Natural killer cell (primary cell): Measurements from ENCODE around the gene TULP4. TPM values are rescaled to one million over a fixed set of nuclear protein-coding genes. Genes with fewer than 3 reads are reported as not detected.
A peak's percentile ranks its signal among the peaks of the same experiment; 100 is the strongest.

Source experiments
- ATAC-seq, 3 donors: fragments of 150-1000 bp in 2 of 3; fragments of 200-7000 bp in 1 of 3; cut with Tn5 transposase; 1 replicate in 1 of 3; 2 replicates in 2 of 3; pipeline ENCODE4 v1.10.0; 2021; ENCODE audit warnings: mild to moderate bottlenecking in 2 of 3, moderate library complexity in 2 of 3
- DNase-seq, 2 donors: peaks; one replicate each; pipeline versions ENCODE4 v3.0.0 to v3.0.0-alpha.2; 2013 to 2021; ENCODE audit warnings: mixed read lengths in 1 of 2
- H3K27ac ChIP-seq: one replicate; pipeline ENCODE4 v1.5.1; 2013; ENCODE audit warnings: mild to moderate bottlenecking, low read length
- H3K27me3 ChIP-seq: one replicate; pipeline ENCODE4 v1.6.1; 2013; ENCODE audit warnings: low read length; ENCODE audit not compliant: control insufficient read depth, insufficient read depth
- H3K36me3 ChIP-seq: one replicate; pipeline ENCODE4 v1.6.1; 2013; ENCODE audit warnings: low read length; ENCODE audit not compliant: control insufficient read depth, insufficient read depth
- H3K4me1 ChIP-seq: one replicate; pipeline ENCODE4 v1.6.1; 2013; ENCODE audit warnings: low read length; ENCODE audit not compliant: control insufficient read depth, insufficient read depth
- H3K4me3 ChIP-seq: one replicate; pipeline ENCODE4 v1.5.1; 2013; ENCODE audit warnings: low read length
- H3K9me3 ChIP-seq: one replicate; pipeline ENCODE4 v1.6.1; 2013; ENCODE audit warnings: low read length; ENCODE audit not compliant: control insufficient read depth, insufficient read depth
- H3K27ac Mint-ChIP-seq, 2 donors: one replicate each; pipeline ENCODE4 v1.8.0; 2022; ENCODE audit warnings: mild to moderate bottlenecking in 2 of 2, mixed read lengths in 2 of 2, moderate library complexity in 1 of 2
- H3K27me3 Mint-ChIP-seq, 2 donors: one replicate each; pipeline ENCODE4 v1.8.0; 2022; ENCODE audit warnings: low read depth in 2 of 2, mixed read lengths in 2 of 2
- H3K36me3 Mint-ChIP-seq: one replicate; pipeline ENCODE4 v1.8.0; 2022; ENCODE audit warnings: mixed read lengths
- H3K4me1 Mint-ChIP-seq, 2 donors: one replicate each; pipeline ENCODE4 v1.8.0; 2022; ENCODE audit warnings: mixed read lengths in 2 of 2
- H3K4me3 Mint-ChIP-seq: one replicate; pipeline ENCODE4 v1.8.0; 2022; ENCODE audit warnings: mild to moderate bottlenecking, moderate library complexity, mixed read lengths
- H3K9me3 Mint-ChIP-seq, 2 donors: one replicate each; pipeline ENCODE4 v1.8.0; 2022; ENCODE audit warnings: mixed read lengths in 2 of 2
- WGBS: methylation state at CpG from one replicate; pipeline ENCODE4 v1.1.7; 2013; ENCODE audit warnings: missing lambda C conversion rate; ENCODE audit not compliant: insufficient coverage; 5-methylcytosine and 5-hydroxymethylcytosine counted together
- intact Hi-C: fragments of 100-400 bp; cut with micrococcal nuclease; formaldehyde crosslinking; loops from one replicate; pipeline ENCODE4 v1.14.2; 2022
- total RNA-seq, 4 donors: library from RNA; stranded (reverse); fragments of 120-200 nt in 1 of 4; gene quantifications; one replicate each; pipeline versions ENCODE4 v1.2.3 to v1.2.4, GENCODE V29; 2013 to 2022
- TF ChIP-seq, protein P1 (sequence below): fragments of 200-600 bp; IDR thresholded peaks from one replicate; pipeline ENCODE4 v1.8.0; 2022; ENCODE audit warnings: antibody characterized with exemption

TULP4 gene
- total RNA-seq, 3 donors from 2014 or later (not counting 1 experiment from before 2014, with no cell fraction given) = 75.2 to 89.5 (median 88.3) TPM

DNA sequence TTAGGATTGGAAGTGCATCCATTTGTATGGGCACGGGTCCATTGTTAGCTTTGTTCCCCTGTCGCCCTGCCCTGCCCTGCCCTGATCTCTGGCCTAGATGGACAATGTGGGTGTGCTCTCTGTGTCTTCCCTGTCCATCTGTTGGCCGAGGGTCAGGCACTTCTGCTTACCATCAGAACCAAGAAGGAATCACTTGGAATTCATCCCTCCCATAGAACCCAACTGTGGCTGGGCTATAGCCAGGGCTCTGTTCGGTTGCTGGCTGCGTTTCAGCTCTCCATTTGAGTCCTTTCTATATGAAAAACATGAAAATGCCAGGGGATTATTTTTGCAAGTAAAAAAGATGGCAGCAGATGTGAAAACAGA lies 26.6 kb upstream of the TULP4 start:
- Mint-ChIP-seq H3K36me3 (no peaks in the 10 kb centered on the region), H3K4me3 (no peak overlapping the region), H3K9me3 (no peaks in the 10 kb centered on the region), H3K4me1 (peaks cover 45 to 49% of the 10 kb centered on the region in 2 donors), H3K27ac (peak overlapping the region in 1 of 2 donors; percentile 89), H3K27me3 (no peaks in the 10 kb centered on the region)
- peaks cover 1% of the 10 kb centered on the region for H3K36me3 ChIP-seq
- TF ChIP-seq, protein P1, sequence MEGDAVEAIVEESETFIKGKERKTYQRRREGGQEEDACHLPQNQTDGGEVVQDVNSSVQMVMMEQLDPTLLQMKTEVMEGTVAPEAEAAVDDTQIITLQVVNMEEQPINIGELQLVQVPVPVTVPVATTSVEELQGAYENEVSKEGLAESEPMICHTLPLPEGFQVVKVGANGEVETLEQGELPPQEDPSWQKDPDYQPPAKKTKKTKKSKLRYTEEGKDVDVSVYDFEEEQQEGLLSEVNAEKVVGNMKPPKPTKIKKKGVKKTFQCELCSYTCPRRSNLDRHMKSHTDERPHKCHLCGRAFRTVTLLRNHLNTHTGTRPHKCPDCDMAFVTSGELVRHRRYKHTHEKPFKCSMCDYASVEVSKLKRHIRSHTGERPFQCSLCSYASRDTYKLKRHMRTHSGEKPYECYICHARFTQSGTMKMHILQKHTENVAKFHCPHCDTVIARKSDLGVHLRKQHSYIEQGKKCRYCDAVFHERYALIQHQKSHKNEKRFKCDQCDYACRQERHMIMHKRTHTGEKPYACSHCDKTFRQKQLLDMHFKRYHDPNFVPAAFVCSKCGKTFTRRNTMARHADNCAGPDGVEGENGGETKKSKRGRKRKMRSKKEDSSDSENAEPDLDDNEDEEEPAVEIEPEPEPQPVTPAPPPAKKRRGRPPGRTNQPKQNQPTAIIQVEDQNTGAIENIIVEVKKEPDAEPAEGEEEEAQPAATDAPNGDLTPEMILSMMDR = no peak
- DNase-seq (no peak), ATAC-seq (no peak)
- no peaks in the 10 kb centered on the region for H3K27me3 ChIP-seq
- peaks cover 16% of the 10 kb centered on the region for H3K4me1 ChIP-seq
- intact Hi-C loops = no loop called here
- H3K9me3 ChIP-seq = no peaks in the 10 kb centered on the region
- no peak overlapping the region for H3K27ac ChIP-seq
- no peak overlapping the region for H3K4me3 ChIP-seq
- WGBS = 96% methylated on average over 5 of the region's 5 CpGs

DNA sequence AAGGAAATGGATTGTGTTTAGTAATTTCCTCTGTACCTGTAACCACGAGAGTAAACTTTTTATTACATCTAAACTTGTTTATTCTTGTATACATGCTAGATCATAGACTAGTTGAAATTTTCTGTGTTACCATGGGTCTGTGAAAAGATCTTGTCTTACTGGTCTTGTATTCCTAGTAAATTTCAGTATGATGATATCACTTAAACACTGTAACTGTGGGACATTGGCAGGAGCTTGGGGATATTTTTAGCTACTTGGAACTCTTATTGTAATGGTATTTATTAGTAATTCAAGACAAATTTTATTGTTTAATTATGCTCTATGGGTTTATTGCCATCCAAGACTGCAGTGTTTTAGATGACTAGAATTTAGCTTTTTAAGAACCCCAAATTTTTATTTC lies 25.9 kb upstream of the TULP4 start:
- Mint-ChIP-seq H3K4me1 (peaks cover 52 to 57% of the 10 kb centered on the region in 2 donors), H3K9me3 (no peaks in the 10 kb centered on the region), H3K4me3 (no peak overlapping the region), H3K36me3 (no peaks in the 10 kb centered on the region), H3K27me3 (no peaks in the 10 kb centered on the region), H3K27ac (peak overlapping the region; percentile 12 to 34)
- Histone ChIP-seq H3K27me3 (no peaks in the 10 kb centered on the region), H3K4me1 (peaks cover 16% of the 10 kb centered on the region), H3K36me3 (peaks cover 1% of the 10 kb centered on the region), H3K4me3 (no peak overlapping the region), H3K9me3 (no peaks in the 10 kb centered on the region), H3K27ac (no peak overlapping the region)
- TF ChIP-seq, protein P1 = no peak
- intact Hi-C loops = no loop called here
- WGBS = no CpG with 5 or more reads among the region's 1 CpG
- no peak for DNase-seq
- ATAC-seq = no peak

DNA sequence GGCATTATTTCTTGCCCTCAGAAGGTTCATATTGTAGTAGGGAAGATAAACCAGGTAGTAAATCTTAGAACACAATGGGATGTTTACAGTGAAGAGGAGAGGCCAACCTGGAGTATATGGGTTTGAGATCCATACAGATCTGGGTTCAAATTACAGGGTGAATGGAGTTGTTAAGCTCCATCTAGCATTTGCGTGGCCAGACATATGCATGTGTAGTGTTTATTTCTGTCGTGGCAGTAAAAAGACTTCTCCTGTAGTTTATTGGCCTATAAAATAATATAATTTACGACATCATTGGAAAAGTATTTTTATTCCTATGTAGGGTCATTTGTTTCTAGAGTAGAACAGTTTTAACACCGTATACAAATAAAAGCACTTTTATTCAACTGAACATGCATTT lies 25.2 kb upstream of the TULP4 start:
- ATAC-seq (no peak), DNase-seq (no peak)
- Mint-ChIP-seq H3K4me1 (peaks cover 59 to 62% of the 10 kb centered on the region in 2 donors), H3K36me3 (no peaks in the 10 kb centered on the region), H3K27me3 (no peaks in the 10 kb centered on the region), H3K27ac (peak overlapping the region; percentile 12 to 34), H3K4me3 (no peak overlapping the region), H3K9me3 (no peaks in the 10 kb centered on the region)
- H3K27me3 ChIP-seq = no peaks in the 10 kb centered on the region
- H3K4me3 ChIP-seq = no peak overlapping the region
- no peak overlapping the region for H3K27ac ChIP-seq
- H3K4me1 ChIP-seq = peaks cover 16% of the 10 kb centered on the region
- TF ChIP-seq, protein P1 = no peak
- no peaks in the 10 kb centered on the region for H3K9me3 ChIP-seq
- intact Hi-C loops = no loop called here
- WGBS = 100% methylated on average over 2 of the region's 4 CpGs
- peaks cover 1% of the 10 kb centered on the region for H3K36me3 ChIP-seq

DNA sequence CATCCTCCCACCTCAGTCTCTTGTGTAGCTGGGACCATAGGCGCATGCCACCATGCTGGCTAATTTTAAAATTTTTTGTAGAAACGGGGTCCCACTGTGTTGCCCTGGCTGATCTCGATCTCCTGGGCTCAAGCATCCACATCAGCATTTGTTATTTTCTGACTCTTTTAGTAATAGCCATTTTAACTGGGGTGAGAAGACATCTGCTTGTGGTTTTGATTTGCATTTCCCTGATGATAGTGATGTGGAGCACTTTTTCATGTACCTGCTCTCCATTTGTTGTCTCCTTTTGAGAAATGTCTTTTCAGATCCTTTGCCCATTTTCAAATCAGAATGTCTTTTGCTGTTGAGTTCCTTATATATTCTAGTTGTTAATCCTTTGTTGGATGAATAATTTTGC lies 22.2 kb upstream of the TULP4 start:
- H3K4me1 ChIP-seq = peaks cover 17% of the 10 kb centered on the region
- 39% methylated on average over 3 of the region's 3 CpGs for WGBS
- no peaks in the 10 kb centered on the region for H3K9me3 ChIP-seq
- Mint-ChIP-seq H3K4me1 (peaks cover 48 to 59% of the 10 kb centered on the region in 2 donors), H3K36me3 (peaks cover 5% of the 10 kb centered on the region), H3K9me3 (no peaks in the 10 kb centered on the region), H3K27me3 (no peaks in the 10 kb centered on the region), H3K27ac (peak overlapping the region; percentile 93 to 99), H3K4me3 (peak overlapping the region; percentile 97)
- peak in 1 of 2 donors; percentile 50 for DNase-seq
- ATAC-seq = peak; percentile 28 to 54 (median 52)
- intact Hi-C loops = loop anchor here (2.0 to 5.0 kb wide), 3 partner anchors 19 to 352 kb away; partner anchors contain the start of gene DYNLT1
- no peaks in the 10 kb centered on the region for H3K36me3 ChIP-seq
- TF ChIP-seq, protein P1 = no peak
- H3K27me3 ChIP-seq = no peaks in the 10 kb centered on the region
- peak overlapping the region; percentile 83 for H3K27ac ChIP-seq
- H3K4me3 ChIP-seq = peak overlapping the region; percentile 1
